ENCODE results near the gene TMEM179B.

- TF ChIP-seq CTCF (IDR thresholded peaks at IDR 0.05 in 2 of 3, conservative IDR thresholded peaks at IDR 0.05 in 1 of 3; ENCODE audit: borderline replicate concordance in 1 of 3, insufficient read depth in 1 of 3, low read depth in 2 of 3, low read length in 2 of 3) = no peak
- TF ChIP-seq POLR2AphosphoS5 (IDR thresholded peaks at IDR 0.05; ENCODE audit: low read depth, low read length) = no peak
- no peak for TF ChIP-seq MAX (IDR thresholded peaks at IDR 0.05)
- no peak for TF ChIP-seq ZNF274 (IDR thresholded peaks at IDR 0.05; ENCODE audit: low read depth, low read length)
- TF ChIP-seq POLR2A (IDR thresholded peaks at IDR 0.05; ENCODE audit: borderline replicate concordance, extremely low read depth, insufficient read depth, insufficient read length) = no peak
- no peak for TF ChIP-seq RAD21 (IDR thresholded peaks at IDR 0.05; ENCODE audit: low read depth)
- no peak for TF ChIP-seq EZH2 (IDR thresholded peaks at IDR 0.05)
- TF ChIP-seq EZH2phosphoT487 (IDR thresholded peaks at IDR 0.05; ENCODE audit: borderline replicate concordance) = no peak
- no peak for TF ChIP-seq ZBTB33 (IDR thresholded peaks at IDR 0.05; ENCODE audit: extremely low read depth, insufficient replicate concordance, low read length)
- no peak for TF ChIP-seq ATF3 (IDR thresholded peaks at IDR 0.05)
- no peak for TF ChIP-seq REST (IDR thresholded peaks at IDR 0.05; ENCODE audit: low read depth)
- TF ChIP-seq TCF7L2 (IDR thresholded peaks at IDR 0.05; ENCODE audit: borderline replicate concordance, extremely low read depth, insufficient read depth, insufficient read length) = no peak
- no peak for TF ChIP-seq YY1 (IDR thresholded peaks at IDR 0.05; ENCODE audit: extremely low read depth, insufficient replicate concordance, low read depth, low read length)
- TF ChIP-seq SIN3A (IDR thresholded peaks at IDR 0.05; ENCODE audit: low read depth) = no peak
Observed at GRCh38 chr11:62810748-62811147, 23.5 kb downstream of the TMEM179B start.
